Stimulated activated naive CD8-positive, alpha-beta T cell treated with anti-CD3 and anti-CD28 coated beads, Interleukin-15, amount 100 ng/mL, for 72 hours (primary cell): ENCODE measurements around the gene IL20RA.
"Not testable (repeated sequence)": the region's sequence is repeated elsewhere in the genome, so short reads cannot be mapped to it uniquely, and the experiment has no call there.

Source experiments
- ATAC-seq: fragments of 150-1000 bp; cut with Tn5 transposase; 2 replicates; pipeline ENCODE4 v1.10.0; 2021; ENCODE audit warnings: mild to moderate bottlenecking, moderate library complexity
- DNase-seq, 2 donors: peaks; one replicate each; pipeline ENCODE4 v3.0.0; 2021 to 2022
- H3K27ac Mint-ChIP-seq, 2 donors: one replicate each; pipeline ENCODE4 v1.8.0; 2022; ENCODE audit warnings: mild to moderate bottlenecking in 2 of 2, mixed read lengths in 2 of 2, moderate library complexity in 2 of 2
- H3K27me3 Mint-ChIP-seq: one replicate; pipeline ENCODE4 v1.8.0; 2022; ENCODE audit warnings: mixed read lengths
- H3K4me1 Mint-ChIP-seq: one replicate; pipeline ENCODE4 v1.8.0; 2022; ENCODE audit warnings: mild to moderate bottlenecking, mixed read lengths
- H3K4me3 Mint-ChIP-seq, 2 donors: one replicate each; pipeline ENCODE4 v1.8.0; 2022; ENCODE audit warnings: mild to moderate bottlenecking in 2 of 2, mixed read lengths in 2 of 2, moderate library complexity in 1 of 2
- H3K9me3 Mint-ChIP-seq, 2 donors: one replicate each; pipeline ENCODE4 v1.8.0; 2022; ENCODE audit warnings: mixed read lengths in 2 of 2

The IL20RA gene

GRCh38 chr6:136975089-136975715 is 69.6 kb downstream of the IL20RA start:
- H3K27me3 Mint-ChIP-seq, result peaks cover 19% of the 10 kb centered on the region
- no peak overlapping the region for H3K4me3 Mint-ChIP-seq
- no peaks in the 10 kb centered on the region for H3K9me3 Mint-ChIP-seq
- H3K27ac Mint-ChIP-seq, result no peak overlapping the region
- no peak for DNase-seq
- no peak for ATAC-seq
- no peaks in the 10 kb centered on the region for H3K4me1 Mint-ChIP-seq

GRCh38 chr6:136973781-136974180 is 71.0 kb downstream of the IL20RA start:
- peaks cover 19% of the 10 kb centered on the region for H3K27me3 Mint-ChIP-seq
- not testable (repeated sequence) for H3K27ac Mint-ChIP-seq, H3K9me3 Mint-ChIP-seq, H3K4me1 Mint-ChIP-seq, H3K4me3 Mint-ChIP-seq, DNase-seq, ATAC-seq

- H3K4me3 Mint-ChIP-seq, result no peak overlapping the region
- H3K4me1 Mint-ChIP-seq, result no peaks in the 10 kb centered on the region
- DNase-seq (no peak), ATAC-seq (no peak)
- peaks cover 40% of the 10 kb centered on the region for H3K27me3 Mint-ChIP-seq
- H3K27ac Mint-ChIP-seq, result no peak overlapping the region
- no peaks in the 10 kb centered on the region for H3K9me3 Mint-ChIP-seq
These were observed 73.2 kb downstream of the IL20RA start for GRCh38 chr6:136971609-136972008.

GRCh38 chr6:136969930-136970329 is 74.8 kb downstream of the IL20RA start:
- Mint-ChIP-seq H3K9me3 (no peaks in the 10 kb centered on the region), H3K27me3 (peaks cover 50% of the 10 kb centered on the region), H3K27ac (no peak overlapping the region), H3K4me1 (no peaks in the 10 kb centered on the region), H3K4me3 (no peak overlapping the region)
- no peak for DNase-seq
- ATAC-seq, result no peak

GRCh38 chr6:136969433-136969832 is 75.3 kb downstream of the IL20RA start:
- Mint-ChIP-seq H3K9me3 (no peaks in the 10 kb centered on the region), H3K4me3 (no peak overlapping the region), H3K27ac (peak overlapping the region in 1 of 2 donors; percentile 29), H3K27me3 (peaks cover 54% of the 10 kb centered on the region), H3K4me1 (no peaks in the 10 kb centered on the region)
- DNase-seq (no peak), ATAC-seq (no peak)

GRCh38 chr6:136968837-136969236 is 75.9 kb downstream of the IL20RA start:
- H3K27me3 Mint-ChIP-seq, result peaks cover 54% of the 10 kb centered on the region
- ATAC-seq (no peak), DNase-seq (no peak)
- H3K4me1 Mint-ChIP-seq, result no peaks in the 10 kb centered on the region
- no peak overlapping the region for H3K27ac Mint-ChIP-seq
- H3K4me3 Mint-ChIP-seq, result no peak overlapping the region
- no peaks in the 10 kb centered on the region for H3K9me3 Mint-ChIP-seq

GRCh38 chr6:136967876-136968752 is 76.7 kb downstream of the IL20RA start:
- Mint-ChIP-seq H3K9me3 (no peaks in the 10 kb centered on the region), H3K27ac (no peak overlapping the region), H3K4me1 (no peaks in the 10 kb centered on the region), H3K4me3 (no peak overlapping the region), H3K27me3 (peaks cover 54% of the 10 kb centered on the region)
- ATAC-seq (peak; percentile 89), DNase-seq (peak; percentile 44 to 61)

GRCh38 chr6:136964398-136964797 is 80.4 kb downstream of the IL20RA start:
- ATAC-seq (no peak), DNase-seq (no peak)
- H3K27ac Mint-ChIP-seq, result no peak overlapping the region
- H3K4me3 Mint-ChIP-seq, result no peak overlapping the region
- no peaks in the 10 kb centered on the region for H3K9me3 Mint-ChIP-seq
- H3K4me1 Mint-ChIP-seq, result no peaks in the 10 kb centered on the region
- peaks cover 59% of the 10 kb centered on the region for H3K27me3 Mint-ChIP-seq

- ATAC-seq, result no peak
- Mint-ChIP-seq H3K27me3 (peaks cover 55% of the 10 kb centered on the region), H3K27ac (no peak overlapping the region), H3K9me3 (no peaks in the 10 kb centered on the region), H3K4me3 (no peak overlapping the region), H3K4me1 (no peaks in the 10 kb centered on the region)
- DNase-seq, result no peak
These were observed 81.5 kb downstream of the IL20RA start for GRCh38 chr6:136963259-136963658.

- no peak for ATAC-seq
- no peaks in the 10 kb centered on the region for H3K9me3 Mint-ChIP-seq
- no peak for DNase-seq
- H3K4me3 Mint-ChIP-seq, result no peak overlapping the region
- H3K4me1 Mint-ChIP-seq, result no peaks in the 10 kb centered on the region
- peaks cover 49% of the 10 kb centered on the region for H3K27me3 Mint-ChIP-seq
- no peak overlapping the region for H3K27ac Mint-ChIP-seq
These were observed 82.1 kb downstream of the IL20RA start for GRCh38 chr6:136962661-136963060.

- no peak for DNase-seq
These were observed 82.9 kb downstream of the IL20RA start for GRCh38 chr6:136961848-136962247.

GRCh38 chr6:136960781-136961180 is 84.0 kb downstream of the IL20RA start:
- peaks cover 39% of the 10 kb centered on the region for H3K27me3 Mint-ChIP-seq
- ATAC-seq (no peak), DNase-seq (no peak)
- no peaks in the 10 kb centered on the region for H3K9me3 Mint-ChIP-seq
- no peak overlapping the region for H3K4me3 Mint-ChIP-seq
- no peak overlapping the region for H3K27ac Mint-ChIP-seq
- H3K4me1 Mint-ChIP-seq, result peaks cover 8% of the 10 kb centered on the region

More at GRCh38 chr6:136961848-136962247, 82.9 kb downstream of the IL20RA start:
- ATAC-seq, result no peak
- peaks cover 47% of the 10 kb centered on the region for H3K27me3 Mint-ChIP-seq
- H3K4me1 Mint-ChIP-seq, result peaks cover 5% of the 10 kb centered on the region
- H3K27ac Mint-ChIP-seq, result no peak overlapping the region
- no peaks in the 10 kb centered on the region for H3K9me3 Mint-ChIP-seq
- no peak overlapping the region for H3K4me3 Mint-ChIP-seq

GRCh38 chr6:136959935-136960334 is 84.8 kb downstream of the IL20RA start:
- peaks cover 36% of the 10 kb centered on the region for H3K27me3 Mint-ChIP-seq
- H3K27ac Mint-ChIP-seq, H3K4me1 Mint-ChIP-seq, ATAC-seq, H3K4me3 Mint-ChIP-seq, H3K9me3 Mint-ChIP-seq, DNase-seq: not testable (repeated sequence)

GRCh38 chr6:136959471-136959891 is 85.3 kb downstream of the IL20RA start:
- Mint-ChIP-seq H3K4me1 (peaks cover 8% of the 10 kb centered on the region), H3K9me3 (no peaks in the 10 kb centered on the region), H3K4me3 (no peak overlapping the region), H3K27me3 (peaks cover 35% of the 10 kb centered on the region), H3K27ac (no peak overlapping the region)
- DNase-seq (no peak), ATAC-seq (no peak)

GRCh38 chr6:136958168-136958567 is 86.6 kb downstream of the IL20RA start:
- DNase-seq (no peak), ATAC-seq (no peak)
- no peaks in the 10 kb centered on the region for H3K9me3 Mint-ChIP-seq
- peaks cover 8% of the 10 kb centered on the region for H3K4me1 Mint-ChIP-seq
- no peak overlapping the region for H3K27ac Mint-ChIP-seq
- H3K4me3 Mint-ChIP-seq, result no peak overlapping the region
- peaks cover 35% of the 10 kb centered on the region for H3K27me3 Mint-ChIP-seq
